22Rv1 (cell line): ENCODE measurements around the gene CDK11A.
"Not testable (repeated sequence)": the region's sequence is repeated elsewhere in the genome, so short reads cannot be mapped to it uniquely, and the experiment has no call there.

Experiments
- CTCF ChIP-seq: fragments of 450-650 bp; IDR thresholded peaks from 2 replicates; pipeline ENCODE4 v1.5.1; 2017; ENCODE audit warnings: mild to moderate bottlenecking
- ZFX ChIP-seq: fragments of 450-650 bp; IDR thresholded peaks from 2 replicates; pipeline ENCODE4 v1.6.1; 2017; ENCODE audit warnings: antibody characterized with exemption, borderline replicate concordance

GRCh38 chr1:1696431-1697357, 27.5 kb downstream of the CDK11A start:
- TF ChIP-seq CTCF, ZFX: not testable (repeated sequence)
